NCI-H526 treated with DMSO at 0.1 percent for 48 hours (cell line): ENCODE measurements around the gene CNTLN.
A peak's percentile ranks its signal among the peaks of the same experiment; 100 is the strongest.
"Not testable (repeated sequence)": the region's sequence is repeated elsewhere in the genome, so short reads cannot be mapped to it uniquely, and the experiment has no call there.

Experiments
- DNase-seq: peaks from one replicate; lab custom pipeline; 2025; lab: John Stamatoyannopoulos, UW

Gene CNTLN

GRCh38 chr9:17191082-17191481 lies 56.2 kb downstream of the CNTLN start:
- no peak for DNase-seq

- DNase-seq = no peak
Measured at GRCh38 chr9:17204611-17205152, 69.8 kb downstream of the CNTLN start.

DNA sequence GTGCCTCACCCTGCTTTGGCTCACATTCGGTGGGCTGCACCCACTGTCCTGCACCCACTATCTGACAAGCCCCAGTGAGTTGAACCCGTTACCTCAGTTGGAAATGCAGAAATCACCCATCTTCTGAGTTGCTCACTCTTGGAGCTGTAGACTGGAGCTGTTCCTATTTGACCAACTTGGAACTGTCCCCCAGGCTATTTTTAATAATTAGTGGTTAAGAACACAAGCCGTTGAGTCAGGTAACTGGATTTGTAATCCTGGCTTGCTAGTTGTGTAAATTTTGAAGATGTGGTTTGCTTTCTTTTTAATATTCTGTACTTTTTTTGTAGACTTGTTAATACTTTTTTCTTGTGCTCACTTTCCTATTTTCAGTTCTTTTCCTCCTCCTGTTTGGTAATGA lies 81.2 kb downstream of the CNTLN start:
- DNase-seq = no peak

DNA sequence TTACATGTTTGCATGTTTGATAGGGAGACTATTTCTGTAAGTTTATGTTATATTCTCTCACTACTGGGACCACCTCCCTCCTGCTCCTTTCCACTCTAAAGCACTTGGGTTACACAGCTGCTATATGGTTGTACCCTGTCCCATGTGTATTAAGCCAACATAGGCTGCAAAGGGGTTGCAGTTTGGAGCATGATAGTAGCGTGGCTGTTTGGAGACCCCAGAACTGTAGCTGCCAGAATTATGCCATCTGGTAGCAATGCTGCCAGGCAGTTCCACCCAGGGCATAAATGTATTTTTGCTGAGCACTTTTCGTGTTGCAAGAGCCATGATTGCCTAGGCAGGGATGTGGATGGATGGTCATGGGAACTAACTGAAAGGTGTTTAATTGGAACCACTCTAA lies 81.8 kb downstream of the CNTLN start:
- no peak for DNase-seq

DNA sequence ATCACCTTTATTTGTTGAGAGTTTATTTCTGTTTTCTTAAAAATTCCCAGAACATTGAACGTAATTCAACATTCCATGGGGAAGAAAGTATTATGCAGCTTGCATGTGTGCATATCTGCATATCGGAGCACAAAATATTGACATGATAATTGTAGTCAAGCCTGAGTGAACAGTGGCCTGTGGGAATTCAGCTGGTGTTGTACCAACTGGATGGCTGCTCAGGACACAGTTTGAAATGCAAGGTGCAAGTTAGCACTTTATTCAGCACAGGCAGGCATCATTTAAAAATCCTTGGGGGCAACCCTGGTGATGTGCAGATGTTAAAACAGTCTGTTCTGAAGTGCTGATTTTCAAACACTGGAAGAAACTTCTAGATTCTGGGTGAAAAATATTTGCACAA lies 82.4 kb downstream of the CNTLN start:
- DNase-seq = peak; percentile 62

GRCh38 chr9:17219261-17219660 lies 84.4 kb downstream of the CNTLN start:
- no peak for DNase-seq

GRCh38 chr9:17222932-17223331 lies 88.1 kb downstream of the CNTLN start:
- no peak for DNase-seq

GRCh38 chr9:17225407-17225806 lies 90.6 kb downstream of the CNTLN start:
- no peak for DNase-seq

DNA sequence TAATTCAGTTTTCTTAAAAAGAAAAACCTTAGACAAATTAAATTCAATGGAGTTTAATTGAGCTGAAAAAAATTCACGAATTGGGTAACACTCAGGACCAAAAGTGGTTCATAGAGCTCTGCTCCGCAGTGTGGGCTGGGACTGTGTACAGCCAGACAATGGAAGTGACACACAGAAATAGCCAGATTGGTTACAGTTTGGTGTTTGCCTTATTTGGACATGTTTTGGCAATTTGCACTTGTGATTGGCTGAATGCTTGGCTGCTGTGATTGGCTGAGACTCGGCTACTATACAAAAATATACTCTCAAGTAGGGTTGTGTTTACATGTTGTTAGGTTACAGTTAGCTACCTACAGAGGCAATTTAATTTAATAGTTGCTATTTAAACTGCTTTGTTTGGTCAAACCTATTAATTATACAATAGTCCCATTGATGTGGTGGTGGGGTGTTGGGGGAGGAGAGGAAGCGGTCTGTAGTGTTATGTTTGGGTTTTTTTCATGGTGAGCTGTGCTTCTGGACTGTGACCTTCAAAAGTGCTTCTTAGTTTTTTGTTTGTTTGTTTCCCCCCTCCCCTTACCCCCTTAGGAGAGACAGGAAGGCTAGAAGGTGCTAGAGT lies 95.2 kb downstream of the CNTLN start:
- no peak for DNase-seq

DNA sequence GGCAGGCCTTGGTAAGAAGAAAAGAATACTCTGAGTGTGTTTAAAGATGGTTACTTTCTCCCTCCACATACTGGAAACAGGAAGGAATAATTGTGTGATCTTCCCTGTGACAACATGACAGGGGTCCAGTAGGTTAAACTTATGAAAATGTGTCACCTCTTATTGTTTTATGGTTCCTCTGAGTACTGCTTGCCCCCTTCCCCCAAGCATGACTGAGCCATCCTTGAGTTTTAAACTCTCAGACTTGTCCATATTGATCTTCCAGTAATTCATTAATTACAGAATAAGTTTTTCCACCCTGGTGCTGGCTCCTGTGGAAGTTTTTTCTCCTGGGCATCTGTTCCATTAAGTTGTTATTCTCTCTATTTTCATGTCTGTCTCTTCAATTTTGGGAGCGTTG lies 95.8 kb downstream of the CNTLN start:
- no peak for DNase-seq

- DNase-seq = no peak
Measured at GRCh38 chr9:17236147-17236546, 101.3 kb downstream of the CNTLN start.

GRCh38 chr9:17246770-17247169 lies 111.9 kb downstream of the CNTLN start:
- DNase-seq = no peak

DNA sequence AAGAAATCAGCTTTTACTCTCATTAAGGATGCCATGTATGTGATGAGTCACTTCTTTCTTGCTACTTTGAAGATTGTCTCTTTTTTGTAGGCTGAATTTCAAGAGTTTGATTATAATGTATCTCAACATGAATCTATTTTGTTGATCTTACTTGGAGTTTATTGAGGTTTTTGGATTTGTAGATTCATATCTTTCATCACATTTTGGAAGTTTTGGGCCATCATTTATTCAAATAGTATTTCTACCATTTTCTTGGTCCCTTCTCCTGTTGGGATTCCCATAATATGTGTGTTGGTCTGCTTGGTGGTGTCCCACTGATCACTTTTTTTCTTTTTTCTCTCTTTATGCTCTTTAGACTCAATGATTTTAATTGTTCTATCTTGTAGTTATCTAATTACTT lies 116.3 kb downstream of the CNTLN start:
- DNase-seq = no peak

- peak; percentile 52 for DNase-seq
Measured at GRCh38 chr9:17268531-17269188, 133.8 kb downstream of the CNTLN start.

DNA sequence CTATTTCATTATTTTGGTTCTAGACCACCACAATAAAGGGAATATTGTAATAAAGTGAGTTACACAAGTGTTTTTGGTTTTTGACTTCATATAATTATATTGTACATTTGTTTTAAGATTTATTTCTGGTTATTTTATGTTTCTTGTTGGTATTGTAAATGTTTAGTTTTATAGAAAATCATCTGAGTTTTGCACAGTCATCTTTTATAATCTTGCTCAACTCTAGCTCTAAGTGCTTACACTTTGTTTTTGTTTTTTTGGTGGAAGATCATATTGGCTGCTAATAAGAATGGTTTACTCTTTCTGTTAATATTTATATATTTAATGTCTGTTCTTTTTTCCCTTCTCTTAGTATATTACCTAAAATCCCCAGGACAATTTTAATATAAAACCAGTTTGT lies 135.0 kb downstream of the CNTLN start:
- DNase-seq = no peak

DNA sequence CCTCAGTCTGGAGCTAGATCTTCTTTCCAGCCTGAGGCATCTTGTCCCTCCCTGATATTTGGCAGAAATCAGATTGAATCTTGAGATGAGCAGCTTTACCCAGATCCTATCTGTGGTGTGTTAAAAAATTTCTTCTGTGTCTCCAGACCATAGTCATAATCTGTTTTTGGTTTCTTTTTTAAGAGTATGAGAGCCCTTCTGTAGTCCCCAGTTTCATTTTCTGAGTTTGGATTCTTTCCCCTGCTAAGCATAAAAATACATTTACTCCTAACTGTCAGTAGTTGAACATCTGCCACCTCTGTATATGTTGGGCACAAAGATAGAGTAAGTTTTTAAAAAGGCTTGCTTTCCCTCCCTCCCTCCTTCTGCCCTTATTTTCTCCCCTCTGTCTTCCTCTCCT lies 137.7 kb downstream of the CNTLN start:
- no peak for DNase-seq

DNA sequence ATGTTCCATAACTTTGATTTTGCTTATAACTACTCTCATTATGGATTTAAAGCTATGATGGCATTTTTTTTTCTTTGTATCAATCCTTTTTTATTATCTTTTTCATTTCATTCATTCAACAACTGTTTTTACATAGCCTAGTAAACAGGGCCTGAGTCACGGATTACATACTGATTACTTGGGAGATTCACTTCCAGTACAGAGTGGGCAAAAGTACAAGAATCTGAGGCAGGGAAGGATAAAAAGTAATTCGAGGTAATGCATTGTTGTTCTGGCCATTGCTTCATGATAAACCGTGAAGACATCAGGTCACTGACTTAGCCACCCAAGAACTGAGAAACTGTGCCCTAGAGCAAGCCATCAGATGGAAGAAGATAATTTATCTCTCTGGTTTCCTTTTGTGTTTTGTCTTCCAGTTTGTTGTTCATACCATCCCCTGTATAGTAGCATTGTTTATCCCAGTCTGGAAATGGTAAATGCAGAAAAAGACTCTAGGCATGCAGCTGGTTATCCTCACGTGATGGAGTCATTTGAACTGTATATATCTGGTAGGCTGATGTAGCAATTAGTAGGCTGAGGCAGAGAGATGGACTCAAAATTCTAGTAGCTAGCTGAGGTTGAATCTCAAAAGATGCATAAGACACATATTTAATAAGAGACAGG lies 145.6 kb downstream of the CNTLN start:
- no peak for DNase-seq

GRCh38 chr9:17290673-17291072 lies 155.8 kb downstream of the CNTLN start:
- DNase-seq = not testable (repeated sequence)

- no peak for DNase-seq
Measured at GRCh38 chr9:17291766-17292165, 156.9 kb downstream of the CNTLN start.

DNA sequence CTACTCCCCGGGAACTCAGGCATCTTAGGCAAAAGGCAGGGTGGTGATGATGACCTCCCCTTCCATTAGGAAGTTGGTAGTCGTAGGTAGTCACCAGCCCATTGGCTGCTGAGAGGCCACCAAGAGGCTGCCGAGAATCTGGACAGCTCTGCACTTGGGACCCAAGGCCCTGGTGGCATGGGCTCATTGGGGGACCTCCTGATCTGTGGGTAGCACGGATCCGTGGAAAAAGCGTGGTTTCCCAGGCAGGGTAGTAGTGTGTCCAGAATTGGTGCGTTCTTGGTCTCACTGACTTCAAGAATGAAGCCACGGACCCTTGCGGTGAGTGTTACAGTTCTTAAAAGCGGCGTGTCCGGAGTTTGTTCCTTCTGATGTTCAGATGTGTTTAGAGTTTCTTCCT lies 158.8 kb downstream of the CNTLN start:
- DNase-seq = no peak

DNA sequence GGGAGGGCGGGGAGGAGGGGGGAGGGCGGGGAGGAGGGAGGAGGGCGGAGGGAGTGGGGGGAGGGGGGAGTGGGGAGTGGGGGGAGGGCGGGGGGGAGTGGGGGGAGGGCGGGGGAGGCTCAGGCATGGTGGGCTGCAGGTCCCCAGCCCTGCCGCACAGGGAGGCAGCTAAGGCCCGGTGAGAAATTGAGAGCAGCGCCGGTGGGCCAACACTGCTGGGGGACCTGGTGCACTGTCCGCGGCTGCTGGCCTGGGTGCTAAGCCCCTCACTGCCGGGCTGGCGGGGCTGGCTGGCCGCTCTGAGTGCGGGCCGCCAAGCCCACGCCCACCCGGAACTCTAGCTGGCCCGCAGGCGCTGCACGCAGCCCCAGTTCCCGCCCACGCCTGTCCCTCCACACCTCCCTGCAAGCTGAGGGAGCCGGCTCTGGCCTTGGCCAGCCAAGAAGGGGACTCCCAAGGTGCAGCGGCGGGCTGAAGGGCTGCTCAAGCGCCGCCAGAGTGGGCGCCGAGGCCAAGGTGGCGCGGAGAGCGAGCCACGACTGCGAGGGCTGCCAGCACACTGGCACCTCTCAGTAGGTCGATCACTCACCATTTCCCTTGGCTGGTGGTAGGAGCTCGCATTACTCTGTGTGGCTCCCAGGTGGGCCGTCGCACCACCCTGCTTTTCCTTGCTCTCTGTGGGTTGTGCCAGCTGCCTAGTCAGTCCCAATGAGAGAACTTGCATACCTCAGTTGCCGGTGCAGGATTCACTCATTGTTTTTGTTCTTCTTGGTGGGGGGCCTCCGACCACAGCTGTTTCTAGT lies 160.2 kb downstream of the CNTLN start:
- DNase-seq = no peak

DNA sequence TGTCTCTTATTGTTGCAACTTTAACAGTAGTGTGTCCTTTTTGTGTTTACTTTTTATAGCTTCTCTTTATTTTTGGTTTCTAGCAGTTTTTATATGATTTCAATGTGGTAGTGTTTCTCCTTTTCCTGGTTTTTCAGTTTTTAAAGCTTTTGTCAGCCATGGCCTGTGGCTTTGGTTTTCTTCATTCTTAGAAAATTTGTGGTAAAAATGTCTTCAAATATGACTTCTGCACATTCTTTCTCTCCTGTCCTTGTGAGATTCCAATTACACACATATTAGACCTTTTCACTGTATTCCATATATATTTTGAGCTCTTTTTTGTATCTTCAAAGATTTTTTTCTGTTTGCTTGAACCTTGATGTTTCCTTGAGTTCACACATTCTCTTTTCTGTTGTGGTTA lies 180.5 kb downstream of the CNTLN start:
- DNase-seq = no peak
